ENCODE measurements around the gene AKR1B15.

DNA sequence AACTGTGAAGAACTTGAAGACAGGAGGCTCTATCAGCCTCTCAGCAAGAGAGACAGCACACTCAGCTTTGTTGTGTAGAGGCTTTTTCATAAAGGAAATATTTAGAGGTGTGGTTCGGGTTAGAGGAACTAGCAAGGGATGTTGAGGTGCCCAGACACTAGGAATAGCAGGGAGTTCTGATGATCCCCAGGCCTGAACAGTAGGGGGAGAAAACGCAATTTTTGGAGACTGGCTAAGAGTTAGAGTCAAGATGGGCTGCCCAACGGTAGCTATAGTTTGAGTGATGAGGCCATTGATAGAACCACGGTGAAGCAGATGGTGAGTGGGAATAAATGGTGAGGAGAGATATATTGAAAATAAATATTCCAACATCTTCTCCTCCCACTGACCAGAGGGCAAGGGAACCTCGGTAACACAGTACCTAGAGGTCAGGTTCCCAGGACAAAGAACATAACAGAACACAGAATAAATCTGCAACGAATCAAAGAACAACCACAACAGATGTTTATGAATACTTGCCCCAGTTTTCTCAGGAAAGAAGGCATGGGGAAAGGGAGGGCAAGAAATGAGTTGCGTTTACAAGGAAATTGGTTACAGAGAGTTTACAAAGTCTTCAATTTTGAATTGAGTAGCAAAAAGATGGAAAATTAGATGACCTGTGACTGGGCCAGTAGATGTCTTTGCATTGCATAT, 73.5 kb downstream of the AKR1B15 start:
- TF ChIP-seq, protein P1, sequence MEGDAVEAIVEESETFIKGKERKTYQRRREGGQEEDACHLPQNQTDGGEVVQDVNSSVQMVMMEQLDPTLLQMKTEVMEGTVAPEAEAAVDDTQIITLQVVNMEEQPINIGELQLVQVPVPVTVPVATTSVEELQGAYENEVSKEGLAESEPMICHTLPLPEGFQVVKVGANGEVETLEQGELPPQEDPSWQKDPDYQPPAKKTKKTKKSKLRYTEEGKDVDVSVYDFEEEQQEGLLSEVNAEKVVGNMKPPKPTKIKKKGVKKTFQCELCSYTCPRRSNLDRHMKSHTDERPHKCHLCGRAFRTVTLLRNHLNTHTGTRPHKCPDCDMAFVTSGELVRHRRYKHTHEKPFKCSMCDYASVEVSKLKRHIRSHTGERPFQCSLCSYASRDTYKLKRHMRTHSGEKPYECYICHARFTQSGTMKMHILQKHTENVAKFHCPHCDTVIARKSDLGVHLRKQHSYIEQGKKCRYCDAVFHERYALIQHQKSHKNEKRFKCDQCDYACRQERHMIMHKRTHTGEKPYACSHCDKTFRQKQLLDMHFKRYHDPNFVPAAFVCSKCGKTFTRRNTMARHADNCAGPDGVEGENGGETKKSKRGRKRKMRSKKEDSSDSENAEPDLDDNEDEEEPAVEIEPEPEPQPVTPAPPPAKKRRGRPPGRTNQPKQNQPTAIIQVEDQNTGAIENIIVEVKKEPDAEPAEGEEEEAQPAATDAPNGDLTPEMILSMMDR (IDR thresholded peaks at IDR 0.05): no peak
- TF ChIP-seq POLR2A (IDR thresholded peaks at IDR 0.05): no peak
- no peak for TF ChIP-seq EP300 (IDR thresholded peaks at IDR 0.05)
